Superior temporal gyrus (tissue), 1 donor: Measurements from ENCODE around the gene SLC35F3.
A peak's percentile ranks its signal among the peaks of the same experiment; 100 is the strongest.
"Not testable (repeated sequence)": the region's sequence is repeated elsewhere in the genome, so short reads cannot be mapped to it uniquely, and the experiment has no call there.

ENCODE experiments used
- DNase-seq: peaks from one replicate; pipeline ENCODE4 v3.0.0-alpha.2; 2016; ENCODE audit errors: extremely low spot score

Gene SLC35F3

DNA sequence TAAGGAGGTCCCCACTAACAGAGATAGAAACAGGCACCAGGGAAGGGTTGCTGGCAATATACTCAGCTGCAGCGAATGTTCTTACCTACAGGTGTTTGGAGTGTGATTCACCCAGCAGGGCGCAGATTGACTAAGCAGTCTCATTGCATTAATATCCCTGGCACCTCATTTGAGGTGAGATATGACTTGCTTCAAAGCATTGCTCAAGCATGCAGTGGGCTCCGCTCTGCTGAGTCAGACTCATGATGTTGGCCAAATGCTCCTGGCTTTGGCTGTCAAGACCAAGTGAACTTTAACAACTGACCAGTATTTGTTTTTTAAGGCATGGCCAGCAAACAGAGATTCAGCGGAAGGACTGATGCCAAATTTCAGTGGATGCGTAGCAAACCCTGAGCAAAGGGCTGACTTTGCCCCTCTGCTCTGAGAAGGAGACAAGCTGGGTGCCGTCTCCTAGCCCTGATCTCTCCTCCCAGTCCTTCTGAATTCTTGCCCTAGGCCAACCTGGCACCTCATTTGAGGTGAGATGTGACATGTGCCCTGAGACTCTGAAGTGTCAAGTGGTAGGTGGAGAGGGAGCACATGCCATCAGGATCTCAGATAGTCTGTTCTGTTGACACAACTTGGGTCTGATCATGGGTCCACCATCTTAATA lies 281.7 kb downstream of the SLC35F3 start:
- no peak for DNase-seq

- no peak for DNase-seq
These were observed 283.9 kb downstream of the SLC35F3 start for GRCh38 chr1:234188454-234188792.

DNA sequence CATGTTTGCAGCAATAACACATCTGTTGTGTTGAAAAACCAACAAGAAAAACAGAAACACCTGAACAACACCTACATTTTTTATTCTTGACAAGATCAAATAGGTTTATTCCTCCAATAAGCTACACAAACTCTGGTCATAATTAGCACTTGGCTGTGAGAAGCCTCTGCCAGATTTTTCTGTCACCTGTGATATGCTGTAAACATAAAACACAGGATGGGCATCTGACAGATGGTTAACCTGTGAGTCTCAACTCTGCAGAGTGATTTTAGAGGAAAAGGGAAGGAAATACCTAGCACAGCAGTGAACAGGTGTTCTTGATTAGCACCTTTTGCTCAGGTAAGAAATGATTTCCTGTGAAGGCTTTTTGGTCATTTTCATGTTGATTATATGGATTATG lies 293.4 kb downstream of the SLC35F3 start:
- no peak for DNase-seq

- DNase-seq: no peak
These were observed 295.1 kb downstream of the SLC35F3 start for GRCh38 chr1:234199476-234200127.

DNA sequence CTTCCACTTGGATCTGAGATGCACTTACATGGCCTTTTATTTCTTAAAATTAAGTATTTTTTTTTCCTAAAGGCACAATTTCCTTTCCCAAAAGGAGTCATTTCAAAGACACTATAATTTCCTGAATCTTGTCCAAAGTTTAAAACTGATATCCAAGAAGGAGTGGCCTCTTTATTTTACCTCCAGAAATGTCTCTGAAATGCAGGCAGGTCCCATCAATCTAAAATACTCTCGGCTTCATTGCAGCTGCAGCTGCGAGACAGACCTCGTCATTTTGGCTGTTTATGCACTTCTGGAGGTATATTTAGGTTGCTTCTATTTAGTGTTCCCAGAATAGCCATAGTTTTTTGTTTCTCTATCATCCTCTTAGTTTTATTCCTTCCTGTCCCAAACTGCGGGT lies 296.1 kb downstream of the SLC35F3 start:
- DNase-seq: no peak

DNA sequence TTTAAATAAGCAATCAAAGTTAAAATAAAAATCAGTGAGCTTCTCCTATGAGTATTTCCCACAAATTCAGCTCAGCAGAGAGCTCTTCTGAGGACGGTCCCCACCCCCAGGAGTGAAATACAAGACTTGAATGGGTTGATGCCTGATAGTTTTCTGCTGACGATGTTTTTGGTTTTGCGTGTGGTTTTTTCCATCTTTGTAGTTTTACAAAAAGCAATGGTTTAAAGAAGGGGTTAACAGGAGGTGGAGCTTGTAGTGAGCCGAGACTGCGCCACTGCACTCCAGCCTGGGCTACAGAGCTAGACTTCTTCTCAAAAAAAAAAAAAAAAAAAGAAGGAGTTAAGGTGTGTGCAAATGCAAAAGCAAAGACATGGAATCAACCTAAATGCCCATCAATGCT lies 297.1 kb downstream of the SLC35F3 start:
- DNase-seq: no peak

- no peak for DNase-seq
These were observed 301.5 kb downstream of the SLC35F3 start for GRCh38 chr1:234205966-234206365.

DNA sequence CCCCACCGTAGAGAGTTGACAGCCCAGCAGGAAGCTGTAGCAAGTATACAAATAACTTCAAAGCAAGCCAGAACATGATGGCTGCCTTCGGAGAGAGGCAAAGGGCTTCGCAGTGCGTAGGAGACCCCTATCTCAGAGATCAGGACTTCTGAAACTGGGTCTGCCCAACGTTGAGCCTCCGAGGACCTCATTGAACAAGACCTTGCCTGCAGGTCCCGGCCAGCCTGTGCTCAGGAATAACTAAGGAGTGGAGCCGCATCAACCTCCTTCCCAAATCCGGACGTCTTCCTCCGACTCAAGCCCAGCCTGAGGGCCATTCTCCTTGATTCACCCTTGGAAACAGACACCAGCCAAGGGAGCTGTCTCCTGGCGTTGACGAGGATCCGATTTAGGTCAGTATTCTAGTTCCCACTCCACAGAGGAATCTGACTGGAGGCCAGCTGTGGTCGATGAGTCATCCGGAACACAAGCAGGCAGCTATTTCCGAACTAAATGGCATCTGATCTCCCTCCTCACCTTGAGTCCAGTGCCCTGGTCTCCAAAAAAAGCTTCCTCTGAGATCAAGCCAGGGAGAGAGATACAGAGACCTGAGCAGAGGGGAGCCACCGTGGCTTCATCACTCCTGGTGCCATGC lies 302.3 kb downstream of the SLC35F3 start:
- DNase-seq: no peak

- DNase-seq: no peak
These were observed 303.9 kb downstream of the SLC35F3 start for GRCh38 chr1:234208351-234208750.

- DNase-seq: no peak
These were observed 304.3 kb downstream of the SLC35F3 start for GRCh38 chr1:234208791-234209190.

- DNase-seq: not testable (repeated sequence)
These were observed 306.0 kb downstream of the SLC35F3 start for GRCh38 chr1:234210429-234210828.

GRCh38 chr1:234211855-234212254 lies 307.4 kb downstream of the SLC35F3 start:
- DNase-seq: not testable (repeated sequence)

DNA sequence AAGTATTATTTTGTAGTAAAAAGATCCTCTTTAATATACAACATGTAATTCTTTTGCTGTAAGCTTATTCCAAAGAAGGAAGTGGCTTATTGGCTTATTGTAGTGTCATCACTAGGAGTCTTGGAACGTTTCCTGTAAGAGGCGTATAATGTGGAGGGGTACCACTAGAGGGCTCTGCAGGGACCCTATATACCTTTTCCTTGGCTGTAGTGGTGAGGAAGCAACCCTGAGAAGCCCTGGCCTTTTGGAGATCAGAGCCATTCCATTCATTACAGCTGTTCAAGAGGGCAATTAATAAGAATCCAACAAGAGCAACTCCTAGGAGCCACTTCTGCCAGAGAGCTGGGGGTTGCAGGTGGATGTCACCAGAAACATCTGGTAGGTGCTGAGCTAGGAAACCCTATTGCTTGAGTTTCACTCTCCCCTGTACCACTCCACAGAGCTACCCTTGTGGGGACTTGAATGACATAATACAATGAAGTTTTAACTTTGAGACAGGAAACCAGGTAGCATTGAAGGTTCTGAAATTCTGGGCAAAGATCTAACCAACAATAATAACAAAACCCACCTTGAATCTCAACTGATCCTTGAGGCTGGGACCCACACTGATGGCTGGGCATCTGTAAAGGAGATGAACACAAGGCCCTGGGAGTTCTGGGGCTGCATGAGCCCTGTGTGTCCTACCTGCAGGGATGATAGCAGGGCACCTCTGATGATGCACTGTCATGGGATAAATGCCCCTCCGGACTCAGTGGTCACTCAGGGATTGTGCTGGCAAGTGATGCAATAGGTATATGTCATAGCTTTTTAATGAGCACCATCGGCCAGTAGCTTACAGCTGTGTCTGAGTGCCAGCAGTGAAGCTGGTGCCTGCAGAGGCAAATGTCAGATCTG lies 308.5 kb downstream of the SLC35F3 start:
- DNase-seq: peak; percentile 82

DNA sequence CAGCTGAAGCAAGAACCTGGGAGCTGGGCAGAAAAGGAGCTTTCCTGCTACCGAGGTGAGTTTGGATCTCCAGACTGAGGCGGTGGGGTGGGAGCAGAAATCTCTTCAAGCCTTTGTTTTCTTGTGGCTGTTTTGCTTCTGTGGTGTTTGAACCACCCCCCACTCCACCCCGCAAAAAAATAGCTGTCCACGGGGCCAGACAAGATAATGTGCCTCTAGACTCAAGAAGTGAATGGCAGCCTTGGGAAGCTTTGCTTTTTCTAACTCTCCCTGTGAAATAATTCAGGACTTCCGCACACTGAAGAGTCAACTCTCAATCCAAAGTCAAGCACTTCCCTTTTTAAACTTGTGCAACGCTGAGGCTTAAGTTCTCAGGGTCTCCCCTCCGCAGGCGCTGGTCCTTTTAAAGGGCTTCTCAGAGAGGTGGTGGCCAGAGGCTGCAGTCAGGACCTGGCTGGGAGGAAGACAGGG lies 309.2 kb downstream of the SLC35F3 start:
- DNase-seq: no peak

GRCh38 chr1:234214129-234214910 lies 309.8 kb downstream of the SLC35F3 start:
- DNase-seq: no peak

DNA sequence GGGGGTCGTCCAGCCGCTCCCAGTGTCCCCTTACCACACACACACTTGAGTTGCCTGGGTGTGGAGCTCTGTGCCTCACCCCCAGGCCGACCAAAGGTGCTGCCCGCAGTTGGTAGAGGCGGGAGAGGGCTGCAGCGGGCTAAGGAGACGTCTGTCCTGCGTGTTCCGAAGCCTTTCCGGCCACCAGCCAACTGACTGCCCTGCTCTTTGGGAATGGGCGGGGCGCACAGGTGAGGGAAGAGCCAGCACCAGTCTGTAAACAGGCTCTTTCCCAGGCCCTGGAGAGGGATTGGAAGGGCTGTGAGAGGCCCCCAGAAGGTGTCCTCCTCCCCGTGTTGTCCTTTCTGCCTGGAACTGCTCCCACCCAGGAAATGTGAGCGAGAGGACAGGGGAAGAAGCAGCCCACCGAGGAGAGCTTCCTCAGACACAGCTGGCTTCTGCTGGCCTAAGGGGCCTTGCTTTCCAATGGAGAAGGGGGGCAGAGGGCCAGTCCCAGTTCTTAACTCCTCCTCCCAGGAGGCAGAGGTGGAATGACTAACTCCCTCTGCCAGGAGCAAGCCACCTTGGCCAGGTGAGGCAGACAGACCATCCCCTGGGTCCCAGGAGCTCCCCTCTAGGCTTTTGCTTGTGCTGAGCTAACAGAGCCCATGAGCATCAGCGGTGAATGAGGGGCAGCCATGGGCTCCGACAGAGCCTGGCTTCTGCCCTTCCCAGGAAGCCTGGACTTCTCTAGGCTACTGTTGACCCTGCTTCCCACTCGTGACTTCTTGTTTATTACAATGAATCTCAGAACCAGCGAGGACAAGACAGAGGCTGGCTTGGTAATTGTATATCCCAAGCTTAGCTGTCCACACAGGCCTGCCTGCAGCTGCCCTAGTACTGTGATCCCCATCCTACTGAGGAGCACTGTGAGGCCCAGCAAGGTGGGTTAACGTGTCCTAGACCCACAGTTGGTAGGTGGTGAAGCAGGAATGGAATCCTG lies 310.7 kb downstream of the SLC35F3 start:
- no peak for DNase-seq

DNA sequence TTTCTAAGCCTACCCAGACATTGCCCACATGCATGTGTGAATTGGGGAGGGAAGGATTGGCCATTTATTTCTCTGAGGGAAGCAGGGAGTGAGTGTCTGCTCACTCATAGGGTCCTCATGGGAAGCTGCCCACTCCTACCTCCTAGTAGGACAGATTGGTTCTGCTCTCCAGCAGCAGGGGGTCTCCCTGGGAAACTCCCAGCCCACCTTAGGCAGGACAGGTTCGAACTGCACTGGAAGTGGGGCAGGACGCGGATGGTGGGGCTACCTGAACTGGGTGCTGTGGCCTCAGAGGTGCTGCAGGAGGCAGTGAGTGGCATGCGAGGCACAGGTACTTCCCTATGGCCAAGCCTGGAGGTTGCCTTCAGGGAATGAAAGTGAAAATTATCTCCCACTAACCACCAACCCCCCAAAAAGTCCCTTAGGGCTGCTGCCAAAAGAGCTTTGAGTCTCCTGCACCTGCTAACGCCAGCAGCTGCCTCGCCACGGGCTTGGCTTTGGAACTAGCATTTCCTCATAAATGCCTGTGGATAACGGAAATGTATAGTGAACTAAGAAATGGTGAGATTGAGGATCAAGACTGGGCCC lies 311.7 kb downstream of the SLC35F3 start:
- DNase-seq: no peak

DNA sequence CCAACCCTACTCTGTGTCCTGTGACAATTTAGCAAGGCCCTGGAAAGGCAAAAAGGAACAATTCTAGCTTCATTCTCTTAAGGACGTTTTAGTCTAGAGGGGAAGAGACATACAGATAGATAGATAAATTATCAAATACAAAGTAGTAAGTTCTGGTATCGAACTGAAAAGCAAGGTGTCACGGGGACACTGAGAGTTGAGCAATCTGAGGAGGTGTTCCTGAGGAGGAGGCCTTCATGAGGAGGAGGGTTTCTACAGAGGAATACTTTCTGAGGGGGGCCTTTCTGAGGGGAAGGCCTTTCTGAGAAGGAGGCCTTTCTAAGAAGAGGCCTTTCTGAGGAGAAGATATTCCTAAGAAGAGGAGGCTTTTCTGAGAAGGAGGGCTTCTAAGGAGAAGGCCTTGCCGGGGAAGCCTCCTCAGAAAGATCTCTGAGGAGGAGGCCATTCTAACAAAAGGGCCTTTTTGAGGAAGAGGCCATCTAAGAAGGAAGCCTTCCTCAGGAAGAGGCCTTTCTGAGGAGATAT lies 312.9 kb downstream of the SLC35F3 start:
- DNase-seq: no peak

GRCh38 chr1:234218078-234218477 lies 313.6 kb downstream of the SLC35F3 start:
- no peak for DNase-seq
